Measurements from ENCODE around the gene PHAF1.

Gene PHAF1

DNA sequence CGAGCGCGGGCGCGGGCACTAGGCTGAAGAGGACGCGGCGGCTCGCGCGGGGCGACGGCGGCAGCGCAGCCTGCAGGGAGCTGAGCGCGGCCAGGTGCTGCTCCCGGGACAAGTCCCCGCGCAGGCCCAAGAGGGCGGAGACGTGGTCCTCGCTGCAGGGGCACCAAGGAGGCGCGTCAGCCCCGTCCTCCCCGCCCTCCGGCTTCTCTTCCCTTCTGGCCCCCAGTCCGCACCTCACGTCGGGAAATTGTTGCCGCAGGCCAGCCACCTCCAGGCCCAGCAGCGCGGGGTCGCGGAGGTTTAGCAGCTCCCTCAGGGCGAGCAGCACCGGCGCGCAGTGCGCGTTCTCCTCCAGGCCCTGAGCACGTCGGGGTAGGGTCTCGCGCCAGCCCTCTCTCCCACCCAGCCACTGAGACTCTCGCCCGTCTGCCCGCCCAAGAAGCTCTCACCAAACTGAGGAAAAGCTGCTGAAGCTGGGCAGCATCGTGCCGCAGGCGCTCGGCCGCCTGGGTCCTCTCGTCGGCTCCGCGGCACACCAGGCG is 74.8 kb downstream of the PHAF1 start:
- no peak for FAIRE-seq

DNA sequence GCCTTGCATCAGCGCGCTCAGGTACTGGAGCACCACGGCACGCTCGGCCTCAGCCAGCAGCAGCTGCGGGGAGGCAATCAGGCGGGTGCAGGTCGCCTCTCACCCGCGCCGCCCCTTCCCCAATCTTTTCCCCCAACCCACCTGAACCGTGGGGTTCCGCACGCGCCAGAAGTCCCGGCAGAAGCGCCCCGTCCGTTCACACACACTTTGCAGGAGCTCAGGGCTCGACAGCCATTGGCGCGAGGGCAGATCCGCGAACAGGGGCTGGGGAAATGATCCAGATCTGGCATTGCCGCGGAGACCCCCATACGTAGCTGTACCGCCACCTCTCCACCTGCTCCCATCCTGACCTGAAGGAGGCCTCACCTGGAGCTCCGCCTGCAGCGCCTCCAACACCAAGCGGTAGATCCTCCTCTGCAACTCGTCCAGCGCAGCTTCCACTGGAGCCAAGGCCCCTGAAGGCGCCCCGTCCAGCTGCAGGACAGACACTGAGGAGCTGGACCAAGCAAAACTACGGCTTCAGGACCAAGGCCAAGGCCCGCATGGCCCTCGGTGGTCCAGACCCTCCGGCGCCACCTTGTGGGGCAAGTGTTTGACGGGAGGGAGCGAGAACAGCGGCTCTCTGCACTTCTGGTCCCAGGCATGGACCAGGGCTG is 75.4 kb downstream of the PHAF1 start:
- FAIRE-seq = no peak

DNA sequence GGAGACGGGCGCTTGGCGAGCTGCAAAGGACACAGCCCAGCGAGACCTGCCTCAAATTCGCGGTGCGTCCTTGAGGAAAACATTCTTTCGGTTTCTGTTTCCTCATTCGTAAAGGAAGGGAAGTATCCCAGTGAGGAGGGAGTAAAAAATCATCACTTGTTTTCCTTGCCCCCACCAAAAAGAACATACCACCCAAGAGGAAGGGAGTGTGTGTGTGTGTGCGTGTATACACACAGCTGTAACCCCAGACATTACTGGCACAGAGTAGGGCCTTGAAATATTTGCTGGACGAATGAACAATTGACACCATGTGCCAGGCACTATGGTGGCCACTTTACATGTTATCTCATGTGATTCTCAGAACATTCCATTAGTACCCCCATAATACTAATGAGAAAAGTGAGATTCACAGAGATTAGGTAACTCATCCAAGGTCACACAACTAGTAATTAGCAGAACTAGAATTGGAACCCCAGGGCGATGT is 76.0 kb downstream of the PHAF1 start:
- FAIRE-seq = no peak

DNA sequence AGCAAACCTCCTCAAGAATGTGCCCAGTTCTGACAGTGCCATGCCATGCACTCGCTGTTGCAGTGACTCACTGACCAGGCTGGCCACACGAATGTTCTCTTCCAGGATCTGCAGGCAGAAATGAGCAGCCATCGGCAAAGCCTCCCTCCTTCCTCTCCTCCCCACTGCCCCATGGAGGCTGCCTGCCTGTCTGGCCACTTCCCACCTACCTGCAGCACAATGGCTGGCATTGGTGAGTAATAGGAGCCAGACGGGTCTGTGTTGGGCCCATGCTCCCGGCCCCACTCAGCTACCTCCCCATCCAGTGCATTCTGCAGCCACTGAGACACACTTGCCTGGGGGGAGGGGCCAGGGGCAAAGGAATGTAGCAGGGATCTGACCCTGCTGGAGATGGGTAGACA is 76.8 kb downstream of the PHAF1 start:
- FAIRE-seq = no peak

DNA sequence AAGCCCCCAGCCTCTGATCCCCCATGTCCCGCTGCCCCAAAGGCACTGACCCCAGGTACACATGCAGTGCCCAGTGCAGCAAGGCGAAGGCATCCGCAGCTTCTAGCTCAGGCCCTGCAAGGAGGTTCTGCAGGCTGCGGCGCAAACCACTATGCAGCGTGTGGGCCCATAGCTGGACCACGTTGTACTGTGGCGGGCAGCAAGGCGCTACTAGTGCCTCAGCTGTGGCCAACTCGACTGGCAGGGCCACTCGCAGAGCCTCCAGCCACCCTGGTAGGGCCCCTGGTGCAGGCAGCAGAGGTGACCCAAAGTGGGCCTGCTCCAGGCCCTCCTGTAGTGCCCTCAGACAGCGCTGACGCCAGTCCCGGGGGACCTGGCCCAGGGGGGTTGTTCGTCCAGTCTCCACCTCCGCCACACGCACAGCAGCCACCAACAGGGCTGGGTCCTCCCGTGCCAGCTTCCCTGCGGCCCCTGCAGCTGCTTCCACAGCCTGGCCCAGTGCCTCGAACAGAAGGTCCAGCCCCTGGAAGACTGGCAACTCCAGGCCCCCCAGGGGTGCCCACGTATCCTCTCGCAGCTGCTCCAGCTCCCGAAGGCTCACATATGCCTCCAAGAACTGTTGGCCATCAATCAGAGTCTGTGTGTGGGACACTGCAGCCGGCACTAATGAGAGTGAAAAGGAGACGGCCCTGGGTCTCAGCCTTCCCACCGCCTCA is 77.6 kb downstream of the PHAF1 start:
- FAIRE-seq = no peak

DNA sequence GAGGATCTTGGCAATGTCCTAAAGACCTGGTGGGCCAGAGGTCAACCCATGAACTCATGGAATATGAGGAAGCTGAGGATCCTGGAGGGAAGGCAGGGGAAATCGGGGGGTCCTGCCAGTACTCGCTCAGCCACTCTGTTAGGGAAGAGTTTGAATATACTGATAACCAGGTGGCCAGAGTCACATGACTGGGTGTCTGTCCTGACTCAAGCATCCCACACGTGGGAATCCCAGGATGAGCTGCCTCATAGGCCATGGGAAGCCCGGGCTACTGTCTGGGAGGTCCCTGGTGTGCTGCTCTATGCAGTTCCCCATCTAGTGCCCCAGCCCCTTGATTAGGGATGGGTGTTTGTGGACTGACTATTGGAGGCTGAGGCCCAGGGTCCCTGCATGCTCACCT is 78.6 kb downstream of the PHAF1 start:
- no peak for FAIRE-seq

DNA sequence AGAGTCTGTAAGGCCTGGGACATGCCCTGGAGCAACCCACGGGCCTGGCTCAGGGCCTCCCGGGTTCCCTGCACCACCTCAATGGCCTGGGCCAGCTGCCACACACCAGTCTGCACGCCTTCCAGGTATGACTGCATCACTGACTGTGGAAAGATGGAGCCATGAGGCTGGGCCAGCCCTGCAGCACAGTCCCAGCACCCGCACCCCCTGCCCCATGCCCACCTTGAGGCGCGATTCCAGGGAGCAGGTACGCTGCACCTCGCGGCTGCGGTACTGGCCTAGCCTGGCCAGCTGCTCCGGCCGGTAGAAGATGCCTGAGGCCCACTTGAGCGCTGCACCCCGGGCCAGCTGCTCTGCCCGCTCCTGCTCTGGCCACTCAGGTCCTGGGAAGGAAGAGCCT is 79.1 kb downstream of the PHAF1 start:
- no peak for FAIRE-seq

DNA sequence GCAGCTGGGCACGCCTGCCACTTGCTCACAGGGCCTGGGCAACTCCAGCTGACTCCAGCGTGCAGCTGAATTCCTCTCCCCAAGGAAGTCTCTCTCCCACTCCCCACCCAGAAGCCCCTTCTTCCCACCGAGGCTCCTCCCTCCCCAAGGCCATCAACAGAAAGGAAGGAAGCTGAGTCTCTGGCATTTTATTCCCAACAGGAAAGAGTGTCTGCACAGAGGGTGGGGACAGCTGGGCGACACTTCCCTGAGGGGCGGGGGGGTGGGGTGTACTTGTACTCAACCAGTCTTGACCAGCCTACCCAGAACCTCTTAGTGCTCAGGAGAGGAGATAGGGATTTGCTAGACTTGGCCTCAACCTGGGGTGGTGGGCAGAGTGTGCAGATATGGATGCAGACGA is 80.3 kb downstream of the PHAF1 start, which contains the start of gene EXOC3L1:
EXOC3L1 (minus strand) TSS at position 96 of the 400 bp plus-strand sequence. CDS start 460 bp downstream, outside the sequence.
- FAIRE-seq = no peak

DNA sequence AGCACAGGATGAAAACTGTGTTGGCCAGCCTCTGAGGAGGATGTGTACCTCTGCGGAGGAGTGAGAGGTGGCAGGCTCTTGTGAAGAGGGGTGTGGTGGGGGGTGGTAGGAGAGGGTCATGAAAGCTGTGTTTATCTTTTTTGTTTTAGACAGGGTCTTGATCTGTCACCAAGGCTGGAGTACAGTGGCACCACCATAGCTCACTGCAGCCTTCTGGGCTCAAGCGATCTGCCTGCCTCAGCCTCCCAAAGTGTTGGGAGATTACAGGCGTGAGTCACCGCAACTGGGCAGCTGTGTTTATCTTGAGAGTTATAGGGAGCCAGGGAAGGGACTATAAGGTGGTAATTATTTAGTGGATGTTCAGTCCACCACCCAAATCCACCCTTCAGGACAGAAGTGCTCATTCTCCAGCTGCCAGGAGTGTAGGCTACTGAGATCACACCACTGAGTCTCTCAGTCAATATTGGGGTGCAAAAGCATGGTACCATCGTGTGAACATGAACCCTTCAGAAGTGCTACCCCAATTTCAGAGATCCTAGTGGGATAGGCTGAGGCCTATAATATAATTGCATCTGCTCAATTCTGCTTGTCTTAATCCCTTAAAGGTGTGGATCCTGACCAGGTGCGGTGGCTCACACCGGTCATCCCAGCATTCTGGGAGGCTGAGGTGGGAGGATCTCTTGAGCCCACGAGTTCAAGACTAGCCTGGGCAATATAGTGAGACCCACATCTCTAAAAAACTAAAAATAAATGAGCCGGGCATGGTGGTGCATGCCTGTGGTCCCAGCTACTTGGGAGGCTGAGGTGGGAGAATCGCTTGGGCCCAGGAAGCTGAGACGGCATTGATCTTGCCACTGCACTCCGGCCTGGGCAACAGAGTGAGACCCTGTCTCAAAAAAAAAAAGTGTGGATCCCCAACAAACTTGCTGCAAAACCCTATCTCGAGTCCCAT is 81.0 kb downstream of the PHAF1 start:
- FAIRE-seq = no peak

DNA sequence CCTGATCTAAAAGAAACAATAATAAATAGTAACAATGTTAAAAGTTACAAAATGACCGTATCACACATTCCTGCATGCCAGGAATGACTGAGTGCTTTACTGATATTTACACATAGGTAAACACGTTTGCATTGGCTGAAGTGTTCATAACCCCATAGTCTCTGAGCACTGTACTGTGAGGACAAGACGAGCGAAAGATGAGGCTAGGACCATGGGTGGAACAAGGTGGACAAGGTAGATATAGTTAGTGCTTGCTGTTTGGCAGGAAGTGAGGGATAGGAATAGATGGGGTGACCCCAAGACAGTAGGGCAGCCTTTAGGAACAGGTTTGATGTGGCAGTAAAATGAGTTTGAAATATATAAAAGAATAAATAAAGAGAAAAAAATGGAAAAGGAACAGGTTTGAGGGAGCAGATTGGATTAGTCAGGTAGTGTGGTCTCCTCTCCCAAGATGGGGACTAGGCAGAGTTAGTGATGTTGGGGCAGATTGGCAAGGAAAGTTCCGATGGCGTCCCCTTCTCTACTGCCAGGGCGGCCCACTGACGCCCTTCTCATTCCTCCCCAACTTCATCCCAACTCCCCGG is 81.8 kb downstream of the PHAF1 start:
- FAIRE-seq = no peak

DNA sequence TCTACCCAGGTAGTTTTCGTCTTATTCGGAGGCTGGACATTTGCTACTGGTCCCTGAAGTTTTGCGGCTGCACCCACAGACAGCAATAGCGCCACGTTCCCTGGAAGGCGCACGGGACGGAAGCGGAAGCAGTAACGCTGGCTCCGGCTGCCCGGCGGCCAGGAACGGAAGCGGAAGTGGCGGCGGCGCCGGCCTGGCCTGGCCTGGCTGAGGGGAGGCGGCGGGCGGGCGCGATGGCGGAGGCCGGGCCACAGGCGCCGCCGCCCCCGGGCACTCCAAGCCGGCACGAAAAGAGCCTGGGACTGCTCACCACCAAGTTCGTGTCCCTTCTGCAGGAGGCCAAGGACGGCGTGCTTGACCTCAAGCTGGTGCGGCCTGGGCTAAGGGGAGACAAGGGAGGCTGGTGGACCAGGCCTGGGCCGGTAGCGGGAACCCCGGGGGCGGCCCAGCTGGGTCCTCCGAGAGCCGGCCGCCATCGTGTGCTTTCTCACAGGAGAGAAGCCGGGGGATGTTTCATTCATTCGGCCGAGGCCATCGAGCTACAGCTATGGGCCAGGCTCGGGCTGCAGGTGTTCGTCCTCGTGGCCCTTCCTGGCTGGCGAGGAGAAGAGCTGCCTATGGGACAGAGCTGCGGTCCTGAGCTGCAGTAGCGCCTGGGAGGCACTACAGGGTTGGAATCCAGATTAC is 82.4 kb downstream of the PHAF1 start, which contains the start of gene E2F4:
E2F4 (plus strand) TSS at position 161 of the 687 bp plus-strand sequence; CDS start at position 234, 73 bp downstream.
- FAIRE-seq = peak; percentile 52

DNA sequence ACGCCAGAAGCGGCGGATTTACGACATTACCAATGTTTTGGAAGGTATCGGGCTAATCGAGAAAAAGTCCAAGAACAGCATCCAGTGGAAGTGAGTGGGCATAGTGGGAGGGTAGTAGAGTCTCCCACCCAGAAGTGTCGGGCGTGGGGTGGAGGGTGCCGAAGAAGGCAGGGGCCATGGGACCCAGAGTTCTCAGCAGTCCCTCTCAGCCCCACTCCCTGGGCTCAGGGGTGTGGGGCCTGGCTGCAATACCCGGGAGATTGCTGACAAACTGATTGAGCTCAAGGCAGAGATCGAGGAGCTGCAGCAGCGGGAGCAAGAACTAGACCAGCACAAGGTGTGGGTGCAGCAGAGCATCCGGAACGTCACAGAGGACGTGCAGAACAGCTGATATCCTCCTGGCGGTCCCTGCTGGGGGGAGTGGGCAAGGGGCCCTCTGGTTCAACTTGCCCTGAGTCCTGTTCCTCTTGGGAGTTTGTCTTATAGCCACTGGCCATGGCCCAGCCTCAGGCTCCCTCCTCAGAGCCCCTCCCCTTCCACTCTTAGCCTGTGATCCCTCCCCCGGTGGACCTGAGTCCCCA is 83.1 kb downstream of the PHAF1 start:
- no peak for FAIRE-seq

DNA sequence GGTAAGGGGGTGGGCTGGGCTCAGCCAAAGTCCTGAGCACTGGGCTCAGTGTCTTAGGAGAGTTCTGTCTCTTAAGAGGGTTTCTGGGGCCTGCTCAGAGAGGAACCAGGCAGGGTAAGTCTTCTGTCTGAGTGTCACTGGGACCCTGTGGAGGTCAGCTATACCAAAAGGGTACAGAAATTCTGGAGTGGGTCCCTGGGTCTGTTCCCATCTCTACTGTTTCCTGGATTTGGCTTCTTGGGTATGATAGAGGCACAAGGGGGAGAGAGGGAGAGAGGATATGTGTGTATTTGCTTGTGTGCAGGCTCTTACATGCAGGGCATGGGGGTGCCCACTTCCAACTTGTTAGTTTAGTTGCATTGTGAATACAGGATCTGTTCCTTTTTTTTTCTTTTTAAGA is 83.8 kb downstream of the PHAF1 start:
- FAIRE-seq = no peak

DNA sequence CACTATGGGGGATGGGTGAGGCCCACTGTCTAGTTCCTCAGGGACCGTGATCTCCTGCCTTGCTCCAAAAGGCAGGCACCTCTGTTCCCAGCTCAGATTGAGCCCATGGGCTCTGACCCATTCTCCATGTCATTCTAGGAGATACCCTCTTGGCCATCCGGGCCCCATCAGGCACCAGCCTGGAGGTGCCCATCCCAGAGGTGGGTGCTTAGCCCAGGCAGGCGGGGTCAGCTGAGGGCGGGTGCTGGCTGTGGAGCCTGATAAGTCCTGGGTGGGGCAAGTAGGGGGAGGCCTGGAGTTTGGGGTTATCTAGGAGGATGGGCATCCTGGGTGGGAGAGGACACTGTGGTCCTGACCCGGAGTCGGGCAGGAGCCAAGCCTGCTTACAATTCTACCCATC is 84.5 kb downstream of the PHAF1 start:
- FAIRE-seq = no peak

DNA sequence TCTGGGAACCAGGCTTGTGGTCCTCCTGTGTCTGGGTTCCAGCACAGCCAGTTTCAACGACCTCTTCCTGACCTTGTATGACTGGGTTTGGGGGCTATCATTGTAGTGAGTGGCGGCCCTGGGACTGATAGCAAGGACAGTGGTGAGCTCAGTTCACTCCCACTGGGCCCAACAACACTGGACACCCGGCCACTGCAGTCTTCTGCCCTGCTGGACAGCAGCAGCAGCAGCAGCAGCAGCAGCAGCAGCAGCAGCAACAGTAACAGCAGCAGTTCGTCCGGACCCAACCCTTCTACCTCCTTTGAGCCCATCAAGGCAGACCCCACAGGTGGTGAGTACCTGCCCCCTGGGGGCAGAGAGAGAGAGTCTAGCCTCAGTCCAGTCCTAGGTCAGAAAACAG is 85.9 kb downstream of the PHAF1 start:
- no peak for FAIRE-seq

DNA sequence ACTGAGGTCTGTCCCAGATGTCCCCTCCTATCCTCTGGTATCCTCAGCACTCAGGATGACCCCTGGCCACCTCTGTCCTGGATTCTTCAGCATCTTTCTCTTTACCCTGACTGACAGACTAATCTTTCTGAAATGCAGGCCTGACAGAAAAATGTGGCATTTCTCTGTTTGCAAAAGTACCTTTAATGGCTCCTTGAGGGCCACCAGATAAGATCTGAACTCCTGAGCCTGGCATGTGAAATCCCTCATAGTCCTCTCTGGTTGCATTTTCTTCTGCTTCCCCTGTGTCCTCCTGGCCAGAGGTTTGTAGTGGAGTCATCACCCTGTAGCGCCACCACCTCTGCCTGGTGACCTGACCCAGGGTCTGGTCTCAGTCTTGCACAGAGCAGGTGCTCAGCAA is 87.1 kb downstream of the PHAF1 start:
- no peak for FAIRE-seq

DNA sequence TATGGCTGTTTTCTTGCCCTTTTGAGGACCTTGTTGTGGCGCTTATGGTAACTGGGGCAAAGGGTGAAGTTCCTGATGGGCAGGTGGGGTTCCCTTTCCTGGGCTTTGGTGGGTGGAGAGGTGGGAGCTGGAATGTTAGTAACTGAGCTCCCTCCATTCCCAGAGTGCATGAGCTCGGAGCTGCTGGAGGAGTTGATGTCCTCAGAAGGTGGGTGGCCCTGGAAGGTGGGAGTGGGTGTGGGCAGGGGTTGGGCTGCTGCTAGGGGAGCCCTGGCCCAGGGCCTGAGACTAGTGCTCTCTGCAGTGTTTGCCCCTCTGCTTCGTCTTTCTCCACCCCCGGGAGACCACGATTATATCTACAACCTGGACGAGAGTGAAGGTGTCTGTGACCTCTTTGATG is 88.0 kb downstream of the PHAF1 start:
- no peak for FAIRE-seq

Measured in A204.1 (cell line).